Right cardiac atrium (tissue), 5 donors: ENCODE results near the gene KCNG3. TPM values are rescaled to one million over a fixed set of nuclear protein-coding genes. Genes with fewer than 3 reads are reported as not detected.

Experiments used
- ATAC-seq, 2 donors: fragments of 200-7000 bp; cut with Tn5 transposase; one replicate each; pipeline versions ENCODE4 v1.8.0 to v1.9.1; 2020; ENCODE audit warnings: moderate library complexity in 2 of 2, mild to moderate bottlenecking in 1 of 2
- DNase-seq, 3 donors: peaks; one replicate each; pipeline ENCODE4 v3.0.0-alpha.2; 2020
- H3K27ac ChIP-seq: one replicate; pipeline ENCODE4 v1.5.1; 2013; ENCODE audit warnings: mild to moderate bottlenecking, low read length, control low read depth, moderate library complexity
- H3K27me3 ChIP-seq: one replicate; pipeline ENCODE4 v1.6.1; 2013; ENCODE audit not compliant: control insufficient read depth, insufficient read depth
- H3K4me1 ChIP-seq: one replicate; pipeline ENCODE4 v1.6.1; 2013; ENCODE audit warnings: low read length; ENCODE audit not compliant: control insufficient read depth, insufficient read depth
- H3K4me3 ChIP-seq: one replicate; pipeline ENCODE4 v1.5.1; 2013; ENCODE audit warnings: low read length, control low read depth
- H3K9me3 ChIP-seq: one replicate; pipeline ENCODE4 v1.6.1; 2013; ENCODE audit warnings: low read length; ENCODE audit not compliant: control insufficient read depth
- WGBS: extraction: QIAGEN DNeasy Blood & Tissue Kit; methylation state at CpG from one replicate; pipeline ENCODE4 v1.1.7; 2013; 5-methylcytosine and 5-hydroxymethylcytosine counted together
- intact Hi-C, 4 donors: fragments of 100-400 bp; cut with DNase I; formaldehyde crosslinking; loops; one replicate each; pipeline versions ENCODE4 v1.11.0 to v1.14.0; 2022 to 2023
- polyA plus RNA-seq: library from polyadenylated mRNA; stranded (reverse); fragments of 200-250 nt; gene quantifications from one replicate; pipeline ENCODE4 v1.2.3, GENCODE V29; 2013
- total RNA-seq, 4 donors: library from RNA; stranded (reverse); fragmentation: NEBNext Ultra II Directional; extraction: Animal tissue kit (Norgen Biotek cat#: 25700); gene quantifications; one replicate each; pipeline ENCODE4 v1.2.1, GENCODE V29; 2021
- donor health status: healthy with polysubstance abuse.
- donor health status: DM: no; HTN: yes; CAD: no.
- donor health status: DM: no; HTN: no; CAD: no.
- donor health status: DM: no; HTN: yes; CAD: no; lungs with severe emphysema.
- donor health status: DM: yes; HTN: yes; CAD: no.

The KCNG3 gene
- total and polyA plus RNA-seq, 5 donors, result not detected

DNA sequence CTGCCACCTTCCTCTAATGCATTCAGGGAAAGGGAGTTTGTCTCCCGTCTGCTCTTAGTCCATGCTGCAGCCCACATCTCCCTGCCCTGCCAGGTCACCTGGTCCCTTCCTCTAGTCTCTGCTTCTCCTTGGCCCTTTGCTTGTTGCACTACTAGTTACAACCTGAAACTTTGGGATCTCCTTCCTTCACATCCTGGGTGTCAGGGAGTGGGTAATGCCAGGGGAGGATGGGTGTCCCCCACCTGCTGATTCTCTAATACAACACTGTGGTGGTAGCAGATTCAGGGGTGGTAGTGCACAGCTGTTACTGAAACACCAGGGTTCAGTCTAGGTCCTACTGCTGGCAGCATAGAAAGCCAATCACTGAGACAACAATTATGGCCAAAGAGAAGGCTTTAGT, 101.6 kb downstream of the KCNG3 start:
- intact Hi-C loops, result no loop called here
- H3K27ac ChIP-seq, result no peak overlapping the region
- H3K4me3 ChIP-seq, result no peak overlapping the region
- ATAC-seq (no peak), DNase-seq (no peak)
- no peaks in the 10 kb centered on the region for H3K9me3 ChIP-seq
- H3K27me3 ChIP-seq, result no peaks in the 10 kb centered on the region
- WGBS, result 85% methylated on average over 1 of the region's 1 CpG
- no peaks in the 10 kb centered on the region for H3K4me1 ChIP-seq

Other genes with a start within 250 kb of the KCNG3 start
- 100 to 1,000 TPM in 3 of 4 donors, 10 to 100 TPM in 1; 96.1 to 128 (median 108) TPM for gene COX7A2L, start 132.8 kb downstream of the KCNG3 start, total RNA-seq
- 114 TPM for gene COX7A2L, start 132.8 kb downstream of the KCNG3 start, polyA plus RNA-seq
- 10 to 100 TPM; 24.8 to 31.0 (median 28.9) TPM for gene MTA3, start 74.7 kb upstream of the KCNG3 start, total RNA-seq
- gene MTA3, start 74.7 kb upstream of the KCNG3 start, polyA plus RNA-seq, result 24.6 TPM